DND-41 (cell line): ENCODE measurements around the gene NRXN3.

ENCODE experiments used
- ATAC-seq: fragments of 200-7000 bp; cut with Tn5 transposase; 3 replicates; pipeline ENCODE4 v1.9.1; 2021; ENCODE audit warnings: low read depth; ENCODE audit not compliant: insufficient read depth
- DNase-seq: peaks from one replicate; pipeline ENCODE4 v3.0.0-alpha.2; 2020
- H2AFZ ChIP-seq: 2 replicates; pipeline ENCODE4 v1.6.0; 2012; ENCODE audit warnings: low read depth, low read length
- H3K27ac ChIP-seq: 2 replicates; pipeline ENCODE4 v1.5.1; 2012; ENCODE audit warnings: low read length, inconsistent platforms
- H3K27me3 ChIP-seq: fragments of 200-600 bp; sonication (generic); 2 replicates; pipeline ENCODE4 v1.6.0; 2012; ENCODE audit warnings: low read length, mild to moderate bottlenecking, inconsistent platforms; ENCODE audit not compliant: insufficient read depth, poor library complexity
- H3K36me3 ChIP-seq: 2 replicates; pipeline ENCODE4 v1.5.1; 2012; ENCODE audit warnings: low read length, inconsistent platforms; ENCODE audit not compliant: insufficient read depth
- H3K4me1 ChIP-seq: 2 replicates; pipeline ENCODE4 v1.5.1; 2012; ENCODE audit warnings: mild to moderate bottlenecking, low read length; ENCODE audit not compliant: insufficient read depth
- H3K4me2 ChIP-seq: 2 replicates; pipeline ENCODE4 v1.6.0; 2012; ENCODE audit warnings: mild to moderate bottlenecking, moderate library complexity, low read length, inconsistent platforms; ENCODE audit not compliant: insufficient read depth
- H3K4me3 ChIP-seq, 2 experiments: fragments of 200-600 bp in 1 of 2; shearing (Covaris generic) in 1 of 2; 2 replicates each; pipeline ENCODE4 v1.5.1; 2012 to 2016; ENCODE audit warnings: inconsistent platforms in 2 of 2, low read length in 2 of 2, mild to moderate bottlenecking in 2 of 2, low read depth in 1 of 2, moderate library complexity in 1 of 2
- H3K79me2 ChIP-seq: 2 replicates; pipeline ENCODE4 v1.6.0; 2012; ENCODE audit warnings: low read length, inconsistent platforms; ENCODE audit not compliant: insufficient read depth
- H3K9ac ChIP-seq: 2 replicates; pipeline ENCODE4 v1.6.0; 2012; ENCODE audit warnings: low read depth, mild to moderate bottlenecking, inconsistent platforms, low read length, moderate library complexity
- H3K9me3 ChIP-seq: 2 replicates; pipeline ENCODE4 v1.5.1; 2012; ENCODE audit warnings: low read length, moderate library complexity, mild to moderate bottlenecking, inconsistent platforms; ENCODE audit not compliant: insufficient read depth, severe bottlenecking
- H4K20me1 ChIP-seq: 2 replicates; pipeline ENCODE4 v1.6.0; 2012; ENCODE audit warnings: low read length; ENCODE audit not compliant: insufficient read depth
- CTCF ChIP-seq: IDR thresholded peaks from 2 replicates; pipeline ENCODE4 v1.5.1; 2012; ENCODE audit warnings: borderline replicate concordance, low read length, moderate library complexity, mild to moderate bottlenecking; ENCODE audit not compliant: poor library complexity, severe bottlenecking; ENCODE audit errors: extremely low read depth
- EZH2 ChIP-seq: IDR thresholded peaks from 3 replicates; pipeline ENCODE4 v1.6.1; 2012; ENCODE audit warnings: borderline replicate concordance, low read depth, mild to moderate bottlenecking, moderate library complexity, low read length, inconsistent platforms; ENCODE audit not compliant: severe bottlenecking

Gene NRXN3

GRCh38 chr14:79656056-79656455 lies 1485.9 kb downstream of the NRXN3 start:
- Histone ChIP-seq H3K27me3 (no peaks in the 10 kb centered on the region), H3K4me2 (no peak overlapping the region), H3K4me1 (no peaks in the 10 kb centered on the region), H3K9me3 (no peaks in the 10 kb centered on the region), H3K4me3 (no peak overlapping the region), H3K27ac (no peak overlapping the region), H3K79me2 (no peaks in the 10 kb centered on the region), H2AFZ (no peak overlapping the region), H4K20me1 (no peaks in the 10 kb centered on the region), H3K36me3 (no peaks in the 10 kb centered on the region), H3K9ac (no peak overlapping the region)
- ATAC-seq (no peak), DNase-seq (no peak)
- no peak for TF ChIP-seq EZH2
- TF ChIP-seq CTCF: no peak

- H3K27ac ChIP-seq: no peak overlapping the region
- no peaks in the 10 kb centered on the region for H3K4me1 ChIP-seq
- no peak for ATAC-seq
- no peak overlapping the region for H3K4me3 ChIP-seq
- H3K9me3 ChIP-seq: no peaks in the 10 kb centered on the region
- DNase-seq: no peak
- H4K20me1 ChIP-seq: no peaks in the 10 kb centered on the region
- H3K9ac ChIP-seq: no peak overlapping the region
- no peaks in the 10 kb centered on the region for H3K36me3 ChIP-seq
- no peaks in the 10 kb centered on the region for H3K79me2 ChIP-seq
- no peak overlapping the region for H3K4me2 ChIP-seq
- no peak overlapping the region for H2AFZ ChIP-seq
- TF ChIP-seq CTCF: no peak
- TF ChIP-seq EZH2: no peak
- H3K27me3 ChIP-seq: no peaks in the 10 kb centered on the region
Measured at GRCh38 chr14:79656496-79656895, 1486.3 kb downstream of the NRXN3 start.

- Histone ChIP-seq H3K4me3 (no peak overlapping the region), H2AFZ (no peak overlapping the region), H3K4me1 (no peaks in the 10 kb centered on the region), H4K20me1 (no peaks in the 10 kb centered on the region), H3K27ac (no peak overlapping the region), H3K9ac (no peak overlapping the region), H3K79me2 (no peaks in the 10 kb centered on the region), H3K27me3 (no peaks in the 10 kb centered on the region), H3K9me3 (no peaks in the 10 kb centered on the region), H3K4me2 (no peak overlapping the region), H3K36me3 (no peaks in the 10 kb centered on the region)
- ATAC-seq: no peak
- no peak for TF ChIP-seq CTCF
- TF ChIP-seq EZH2: no peak
- DNase-seq: no peak
Measured at GRCh38 chr14:79658221-79658620, 1488.0 kb downstream of the NRXN3 start.

- Histone ChIP-seq H3K79me2 (no peaks in the 10 kb centered on the region), H2AFZ (no peak overlapping the region), H3K4me1 (no peaks in the 10 kb centered on the region), H3K36me3 (no peaks in the 10 kb centered on the region), H3K9ac (no peak overlapping the region), H4K20me1 (no peaks in the 10 kb centered on the region), H3K27me3 (no peaks in the 10 kb centered on the region), H3K4me3 (no peak overlapping the region), H3K27ac (no peak overlapping the region), H3K9me3 (no peaks in the 10 kb centered on the region), H3K4me2 (no peak overlapping the region)
- TF ChIP-seq EZH2: no peak
- TF ChIP-seq CTCF: no peak
- no peak for ATAC-seq
- no peak for DNase-seq
Measured at GRCh38 chr14:79658769-79659168, 1488.6 kb downstream of the NRXN3 start.
